HepG2 (cell line): ENCODE results near the gene SQSTM1. TPM values are rescaled to one million over a fixed set of nuclear protein-coding genes. Genes with fewer than 3 reads are reported as not detected.
A peak's percentile ranks its signal among the peaks of the same experiment; 100 is the strongest.

Experiments used
- FOXK2 ChIP-seq: fragments of 450-650 bp; IDR thresholded peaks from 2 replicates; pipeline ENCODE4 v1.6.1; 2016
- MTA1 ChIP-seq: sonication (generic); formaldehyde crosslinking; IDR thresholded peaks from 2 replicates; pipeline ENCODE4 v1.4.0; 2020; ENCODE audit warnings: missing genetic modification reagents, mild to moderate bottlenecking, borderline replicate concordance
- REST ChIP-seq, 2 experiments: IDR thresholded peaks; 2 replicates each; pipeline ENCODE4 v1.6.1; 2011 to 2012; ENCODE audit warnings: low read length in 2 of 2, borderline replicate concordance in 1 of 2, low read depth in 1 of 2, mild to moderate bottlenecking in 1 of 2, moderate library complexity in 1 of 2
- SKIL ChIP-seq: sonication (generic); formaldehyde crosslinking; IDR thresholded peaks from 2 replicates; pipeline ENCODE4 v1.8.0; 2022; ENCODE audit warnings: missing genetic modification reagents, mild to moderate bottlenecking, moderate library complexity, borderline replicate concordance
- SRSF9 ChIP-seq: fragments of 200-400 bp; formaldehyde crosslinking; IDR thresholded peaks from 2 replicates; pipeline ENCODE4 v1.6.1; 2018; ENCODE audit warnings: borderline replicate concordance, mild to moderate bottlenecking, low read depth, low read length; ENCODE audit not compliant: insufficient read depth, poor library complexity, severe bottlenecking
- SRY ChIP-seq: sonication (generic); formaldehyde crosslinking; IDR thresholded peaks from 2 replicates; pipeline ENCODE4 v1.8.0; 2022; ENCODE audit warnings: mild to moderate bottlenecking, missing genetic modification reagents
- ZFP36 ChIP-seq: fragments of 150-350 bp; IDR thresholded peaks from 2 replicates; pipeline ENCODE4 v1.6.1; 2018; ENCODE audit warnings: borderline replicate concordance, low read length, low read depth; ENCODE audit not compliant: partially characterized antibody
- ZFP36L2 ChIP-seq: sonication (generic); formaldehyde crosslinking; IDR thresholded peaks from 2 replicates; pipeline ENCODE4 v1.4.0; 2020; ENCODE audit warnings: missing genetic modification reagents
- ZNF3 ChIP-seq: IDR thresholded peaks from 2 replicates; pipeline ENCODE4 v1.7.0; 2017; ENCODE audit warnings: inconsistent platforms
- ZNF563 ChIP-seq: sonication (generic); formaldehyde crosslinking; IDR thresholded peaks from 2 replicates; pipeline ENCODE4 v1.8.0; 2022; ENCODE audit warnings: mild to moderate bottlenecking, moderate library complexity, missing genetic modification reagents
- ZNF75D ChIP-seq: sonication (generic); formaldehyde crosslinking; IDR thresholded peaks from 2 replicates; pipeline ENCODE4 v1.8.1; 2023; ENCODE audit warnings: missing genetic modification reagents, mild to moderate bottlenecking, borderline replicate concordance
- ZNF777 ChIP-seq: sonication (generic); formaldehyde crosslinking; IDR thresholded peaks from 2 replicates; pipeline ENCODE4 v1.4.0; 2020; ENCODE audit warnings: missing genetic modification reagents
- polyA plus RNA-seq, 8 experiments: library from polyadenylated mRNA; depleted of rRNA in 3 of 8; stranded (reverse) in 7 of 8; unstranded in 1 of 8; fragments of >200 nt; fragmentation: Illumina TruSeq in 4 of 8; extraction: Trizol in 4 of 8; gene quantifications; 2 replicates each; pipeline versions ENCODE4 v1.2.1 to v1.2.3, GENCODE V29; 2011 to 2016; ENCODE audit warnings: low read depth in 4 of 8, missing spikeins in 1 of 8, mixed read lengths in 1 of 8; ENCODE audit not compliant: insufficient read depth in 1 of 8
- total RNA-seq, 5 experiments: library from RNA; depleted of rRNA; stranded (reverse); fragments of >200 nt; fragmentation: Illumina TruSeq; extraction: Trizol; gene quantifications; 2 replicates each; pipeline ENCODE4 v1.2.3, GENCODE V29; 2016; ENCODE audit warnings: low read depth in 1 of 5
- TF ChIP-seq, protein P1 (sequence below): sonication (generic); formaldehyde crosslinking; IDR thresholded peaks from 2 replicates; pipeline ENCODE4 v1.4.0; 2020; ENCODE audit warnings: low read depth, missing genetic modification reagents
- TF ChIP-seq, protein P2 (sequence below): sonication (generic); formaldehyde crosslinking; IDR thresholded peaks from 2 replicates; pipeline ENCODE4 v1.4.0; 2020; ENCODE audit warnings: missing genetic modification reagents

The SQSTM1 gene
- total and polyA plus RNA-seq, 2 of the 13 experiments (the other 11 are each of a cell fraction or from before 2014, with no cell fraction given), result 90.9 to 160 TPM

- no peak for TF ChIP-seq FOXK2
- TF ChIP-seq ZFP36L2 (CRISPR knock-in tag), result no peak
- TF ChIP-seq, protein P1, sequence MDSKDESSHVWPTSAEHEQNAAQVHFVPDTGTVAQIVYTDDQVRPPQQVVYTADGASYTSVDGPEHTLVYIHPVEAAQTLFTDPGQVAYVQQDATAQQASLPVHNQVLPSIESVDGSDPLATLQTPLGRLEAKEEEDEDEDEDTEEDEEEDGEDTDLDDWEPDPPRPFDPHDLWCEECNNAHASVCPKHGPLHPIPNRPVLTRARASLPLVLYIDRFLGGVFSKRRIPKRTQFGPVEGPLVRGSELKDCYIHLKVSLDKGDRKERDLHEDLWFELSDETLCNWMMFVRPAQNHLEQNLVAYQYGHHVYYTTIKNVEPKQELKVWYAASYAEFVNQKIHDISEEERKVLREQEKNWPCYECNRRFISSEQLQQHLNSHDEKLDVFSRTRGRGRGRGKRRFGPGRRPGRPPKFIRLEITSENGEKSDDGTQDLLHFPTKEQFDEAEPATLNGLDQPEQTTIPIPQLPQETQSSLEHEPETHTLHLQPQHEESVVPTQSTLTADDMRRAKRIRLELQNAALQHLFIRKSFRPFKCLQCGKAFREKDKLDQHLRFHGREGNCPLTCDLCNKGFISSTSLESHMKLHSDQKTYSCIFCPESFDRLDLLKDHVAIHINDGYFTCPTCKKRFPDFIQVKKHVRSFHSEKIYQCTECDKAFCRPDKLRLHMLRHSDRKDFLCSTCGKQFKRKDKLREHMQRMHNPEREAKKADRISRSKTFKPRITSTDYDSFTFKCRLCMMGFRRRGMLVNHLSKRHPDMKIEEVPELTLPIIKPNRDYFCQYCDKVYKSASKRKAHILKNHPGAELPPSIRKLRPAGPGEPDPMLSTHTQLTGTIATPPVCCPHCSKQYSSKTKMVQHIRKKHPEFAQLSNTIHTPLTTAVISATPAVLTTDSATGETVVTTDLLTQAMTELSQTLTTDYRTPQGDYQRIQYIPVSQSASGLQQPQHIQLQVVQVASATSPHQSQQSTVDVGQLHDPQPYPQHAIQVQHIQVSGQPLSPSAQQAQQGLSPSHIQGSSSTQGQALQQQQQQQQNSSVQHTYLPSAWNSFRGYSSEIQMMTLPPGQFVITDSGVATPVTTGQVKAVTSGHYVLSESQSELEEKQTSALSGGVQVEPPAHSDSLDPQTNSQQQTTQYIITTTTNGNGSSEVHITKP (CRISPR knock-in tag), result no peak
- peak; percentile 65; the same call in 1 of the 2 replicates for TF ChIP-seq SRY (CRISPR knock-in tag)
- peak; percentile 68; the same call in 1 of the 2 replicates for TF ChIP-seq MTA1 (CRISPR knock-in tag)
- no peak for TF ChIP-seq SRSF9
- peak; percentile 55; the same call in 1 of the 2 replicates for TF ChIP-seq ZNF777
- TF ChIP-seq ZFP36, result no peak
- TF ChIP-seq REST (IDR thresholded peaks at IDR 0.05; ENCODE audit: borderline replicate concordance in 1 of 2, low read depth in 1 of 2, low read length in 2 of 2), result peak in 1 of 2 experiments; percentile 32; a peak in 1 of 4 replicates
- TF ChIP-seq, protein P2, sequence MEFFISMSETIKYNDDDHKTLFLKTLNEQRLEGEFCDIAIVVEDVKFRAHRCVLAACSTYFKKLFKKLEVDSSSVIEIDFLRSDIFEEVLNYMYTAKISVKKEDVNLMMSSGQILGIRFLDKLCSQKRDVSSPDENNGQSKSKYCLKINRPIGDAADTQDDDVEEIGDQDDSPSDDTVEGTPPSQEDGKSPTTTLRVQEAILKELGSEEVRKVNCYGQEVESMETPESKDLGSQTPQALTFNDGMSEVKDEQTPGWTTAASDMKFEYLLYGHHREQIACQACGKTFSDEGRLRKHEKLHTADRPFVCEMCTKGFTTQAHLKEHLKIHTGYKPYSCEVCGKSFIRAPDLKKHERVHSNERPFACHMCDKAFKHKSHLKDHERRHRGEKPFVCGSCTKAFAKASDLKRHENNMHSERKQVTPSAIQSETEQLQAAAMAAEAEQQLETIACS (CRISPR knock-in tag), result peak; percentile 72
- no peak for TF ChIP-seq ZNF3 (CRISPR knock-in tag)
- TF ChIP-seq ZNF563 (CRISPR knock-in tag), result peak; percentile 55
- TF ChIP-seq ZNF75D (CRISPR knock-in tag), result no peak
- TF ChIP-seq SKIL, result peak; percentile 27
Observed at GRCh38 chr5:179858586-179859427, 38.1 kb downstream of the SQSTM1 start, which contains the start of gene MRNIP (continued).
